IMR-90 (cell line): ENCODE data around the gene DCAF10. TPM values are rescaled to one million over a fixed set of nuclear protein-coding genes. Genes with fewer than 3 reads are reported as not detected.

Source experiments
- ATAC-seq: fragments of 200-7000 bp; cut with Tn5 transposase; 2 replicates; pipeline ENCODE4 v1.9.1; 2020; ENCODE audit warnings: low read depth, mild to moderate bottlenecking, moderate library complexity
- BruUV-seq: library from RNA; stranded (reverse); fragments of 400-500 nt; replicated peaks from 2 replicates; lab custom pipeline; 2021; lab: Mats Ljungman, UMichigan
- CTCF ChIA-PET: fragments of 300-600 bp; formaldehyde crosslinking; extraction: SDS; loops from one replicate; lab custom pipeline; 2021; ENCODE audit warnings: antibody characterized with exemption; lab: Yijun Ruan, JAX
- POLR2A ChIA-PET: fragments of 300-600 bp; sonication (Branson Sonifier 250); formaldehyde crosslinking; loops from one replicate; lab custom pipeline; 2022; ENCODE audit warnings: antibody characterized with exemption; ENCODE audit not compliant: unreplicated experiment; lab: Charles Lee
- DNase-seq: peaks from one replicate; pipeline ENCODE4 v3.0.0; 2013
- H2AFZ ChIP-seq: replicated peaks from 2 replicates; pipeline ENCODE3; 2013; ENCODE audit warnings: low read length, mild to moderate bottlenecking; ENCODE audit not compliant: poor library complexity
- H2AK5ac ChIP-seq: 2 replicates; pipeline ENCODE4 v1.6.1; 2013; ENCODE audit warnings: low read depth, low read length, inconsistent platforms
- H2AK9ac ChIP-seq: replicated peaks from 2 replicates; pipeline ENCODE3; 2013; ENCODE audit warnings: mild to moderate bottlenecking, low read depth, low read length, moderate library complexity; ENCODE audit not compliant: poor library complexity
- H2BK120ac ChIP-seq: 2 replicates; pipeline ENCODE4 v1.6.1; 2013; ENCODE audit warnings: low read depth, low read length, inconsistent platforms
- H2BK15ac ChIP-seq: 3 replicates; pipeline ENCODE4 v1.6.1; 2013; ENCODE audit warnings: low read depth, low read length, inconsistent platforms
- H2BK20ac ChIP-seq: 2 replicates; pipeline ENCODE4 v1.6.1; 2013; ENCODE audit warnings: low read depth, mild to moderate bottlenecking, inconsistent platforms, low read length, moderate library complexity
- H2BK5ac ChIP-seq: 2 replicates; pipeline ENCODE4 v1.6.1; 2013; ENCODE audit warnings: mild to moderate bottlenecking, low read depth, low read length, inconsistent platforms; ENCODE audit not compliant: poor library complexity, severe bottlenecking
- H3K14ac ChIP-seq: replicated peaks from 2 replicates; pipeline ENCODE4 v1.6.1; 2013; ENCODE audit warnings: low read depth, low read length, inconsistent platforms
- H3K18ac ChIP-seq: 2 replicates; pipeline ENCODE4 v1.6.1; 2013; ENCODE audit warnings: low read depth, low read length, control low read depth
- H3K23ac ChIP-seq: 2 replicates; pipeline ENCODE4 v1.6.1; 2013; ENCODE audit warnings: low read depth, low read length, inconsistent platforms
- H3K27ac ChIP-seq: 2 replicates; pipeline ENCODE4 v1.5.1; 2013; ENCODE audit warnings: mild to moderate bottlenecking, control low read depth, low read length; ENCODE audit not compliant: insufficient read depth
- H3K27me3 ChIP-seq: 2 replicates; pipeline ENCODE4 v1.6.1; 2013; ENCODE audit warnings: low read length; ENCODE audit not compliant: control insufficient read depth, insufficient read depth
- H3K36me3 ChIP-seq: 2 replicates; pipeline ENCODE4 v1.6.1; 2013; ENCODE audit warnings: low read length, mixed read lengths; ENCODE audit not compliant: control insufficient read depth, insufficient read depth
- H3K4ac ChIP-seq: 2 replicates; pipeline ENCODE4 v1.6.1; 2013; ENCODE audit warnings: low read depth, low read length, inconsistent platforms
- H3K4me1 ChIP-seq: 2 replicates; pipeline ENCODE4 v1.6.1; 2013; ENCODE audit warnings: low read length, mixed read lengths; ENCODE audit not compliant: control insufficient read depth, insufficient read depth
- H3K4me2 ChIP-seq: 2 replicates; pipeline ENCODE4 v1.6.1; 2013; ENCODE audit warnings: low read depth, mild to moderate bottlenecking, control low read depth, low read length, moderate library complexity
- H3K4me3 ChIP-seq: 2 replicates; pipeline ENCODE4 v1.5.1; 2013; ENCODE audit warnings: low read depth, mild to moderate bottlenecking, control low read depth, low read length, moderate library complexity; ENCODE audit not compliant: insufficient read depth
- H3K56ac ChIP-seq: 2 replicates; pipeline ENCODE4 v1.6.1; 2013; ENCODE audit warnings: low read length, inconsistent platforms; ENCODE audit not compliant: insufficient read depth; ENCODE audit errors: extremely low read depth
- H3K79me1 ChIP-seq, 2 experiments: 2 replicates each; pipeline ENCODE4 v1.6.1; 2013; ENCODE audit warnings: low read length in 2 of 2, inconsistent platforms in 1 of 2, low read depth in 1 of 2
- H3K9ac ChIP-seq: 2 replicates; pipeline ENCODE4 v1.6.1; 2013; ENCODE audit warnings: low read depth, low read length, control low read depth
- H3K9me1 ChIP-seq: 2 replicates; pipeline ENCODE4 v1.6.1; 2013; ENCODE audit warnings: low read length, inconsistent platforms; ENCODE audit not compliant: insufficient read depth
- H3K9me3 ChIP-seq: 2 replicates; pipeline ENCODE4 v1.6.1; 2013; ENCODE audit warnings: low read length; ENCODE audit not compliant: control insufficient read depth, insufficient read depth
- H4K20me1 ChIP-seq: 2 replicates; pipeline ENCODE4 v1.6.1; 2013; ENCODE audit warnings: low read length, inconsistent platforms; ENCODE audit not compliant: insufficient read depth
- H4K5ac ChIP-seq: 2 replicates; pipeline ENCODE4 v1.6.1; 2013; ENCODE audit warnings: mild to moderate bottlenecking, low read depth, low read length, control low read depth
- H4K8ac ChIP-seq, 2 experiments: 2 replicates each; pipeline ENCODE4 v1.6.1; 2013; ENCODE audit warnings: low read depth in 2 of 2, low read length in 2 of 2, control low read depth in 1 of 2, inconsistent platforms in 1 of 2
- H4K91ac ChIP-seq: 2 replicates; pipeline ENCODE4 v1.6.1; 2013; ENCODE audit warnings: low read depth, low read length, inconsistent platforms; ENCODE audit not compliant: insufficient read depth
- BHLHE40 ChIP-seq: fragments of 150-350 bp; IDR thresholded peaks from 2 replicates; pipeline ENCODE4 v1.6.1; 2016; ENCODE audit warnings: mild to moderate bottlenecking, low read depth, low read length
- FOS ChIP-seq: fragments of 150-350 bp; IDR thresholded peaks from 2 replicates; pipeline ENCODE4 v1.6.1; 2016; ENCODE audit warnings: low read depth, low read length
- MAFK ChIP-seq: IDR thresholded peaks from 2 replicates; pipeline ENCODE4 v1.6.1; 2012; ENCODE audit warnings: low read depth, low read length, improper control_type of control experiment
- MAZ ChIP-seq: IDR thresholded peaks from 2 replicates; pipeline ENCODE4 v1.6.1; 2012; ENCODE audit warnings: low read depth, mild to moderate bottlenecking, low read length, improper control_type of control experiment, moderate library complexity, borderline replicate concordance
- NFE2L2 ChIP-seq: fragments of 150-350 bp; IDR thresholded peaks from 2 replicates; pipeline ENCODE4 v1.6.1; 2016; ENCODE audit warnings: low read depth, mild to moderate bottlenecking, low read length
- POLR2A ChIP-seq: IDR thresholded peaks from 2 replicates; pipeline ENCODE4 v1.6.1; 2012; ENCODE audit warnings: mild to moderate bottlenecking, low read depth, low read length
- RCOR1 ChIP-seq: IDR thresholded peaks from 2 replicates; pipeline ENCODE4 v1.6.1; 2012; ENCODE audit warnings: mild to moderate bottlenecking, low read length, improper control_type of control experiment; ENCODE audit not compliant: insufficient replicate concordance
- SMC3 ChIP-seq: fragments of 150-350 bp; IDR thresholded peaks from 2 replicates; pipeline ENCODE4 v1.6.1; 2016; ENCODE audit warnings: low read depth, mild to moderate bottlenecking, antibody characterized with exemption, low read length, moderate library complexity
- WGBS, 2 experiments: methylation state at CpG; one replicate each; pipeline versions ENCODE4 v1.1.5 to v1.1.7; 2013; ENCODE audit warnings: missing lambda C conversion rate in 2 of 2; ENCODE audit not compliant: insufficient read length in 1 of 2; ENCODE audit errors: extremely low coverage in 2 of 2; 5-methylcytosine and 5-hydroxymethylcytosine counted together
- dilution Hi-C: fragments of 300-500 bp; cut with HindIII; formaldehyde crosslinking; loops from one replicate; pipeline ENCODE4 v1.14.3; 2018; ENCODE audit warnings: low sequenced_read_pairs; ENCODE audit not compliant: unreplicated experiment
- in situ Hi-C: fragments of 300-500 bp; cut with MboI; formaldehyde crosslinking; loops from 3 replicates; pipeline ENCODE4 v1.14.3; 2019; ENCODE audit warnings: low sequenced_read_pairs, inconsistent platforms, mixed read lengths
- intact Hi-C: fragments of 100-400 bp; cut with micrococcal nuclease; formaldehyde crosslinking; loops from 2 replicates; pipeline ENCODE4 v1.10.0; 2022
- polyA plus RNA-seq, 3 experiments: library from polyadenylated mRNA; depleted of rRNA; stranded (reverse); fragments of >200 nt; gene quantifications; 2 replicates each; pipeline ENCODE4 v1.2.3, GENCODE V29; 2012; ENCODE audit warnings: low replicate concordance in 1 of 3
- total RNA-seq: library from RNA; depleted of rRNA; stranded (reverse); fragments of >200 nt; gene quantifications from 2 replicates; pipeline ENCODE4 v1.2.3, GENCODE V29; 2012

The DCAF10 gene
- total and polyA plus RNA-seq, 2 of the 4 experiments (the other 2 are of a cell fraction) = 17.1 to 19.4 TPM

DNA sequence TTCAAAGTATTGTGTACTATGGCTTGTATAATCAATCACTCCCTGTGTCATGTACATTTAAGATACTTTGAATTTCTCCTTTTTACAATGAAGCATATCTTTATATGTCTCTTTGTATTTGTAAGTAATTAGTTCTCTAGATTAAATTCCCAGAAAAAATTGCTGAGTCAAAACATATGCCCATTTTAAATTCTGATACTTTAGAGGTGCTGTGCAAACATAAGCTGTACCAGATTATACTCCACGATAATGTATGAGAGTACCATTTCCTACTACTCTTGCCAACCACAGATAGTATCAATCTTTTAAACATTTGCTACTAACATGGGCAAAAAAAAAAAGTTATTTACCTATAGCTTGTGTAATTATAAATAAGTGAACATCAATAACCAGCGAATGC is 18.3 kb downstream of the DCAF10 start:
- no peak overlapping the region for H2AK9ac ChIP-seq
- H3K23ac ChIP-seq = no peak overlapping the region
- H3K4me1 ChIP-seq = no peaks in the 10 kb centered on the region
- no peak overlapping the region for H2BK120ac ChIP-seq
- H2AK5ac ChIP-seq = no peak overlapping the region
- no peak for TF ChIP-seq BHLHE40
- TF ChIP-seq SMC3 = no peak
- TF ChIP-seq MAFK = no peak
- TF ChIP-seq POLR2A = no peak
- no peak for TF ChIP-seq NFE2L2
- no peak for TF ChIP-seq FOS
- TF ChIP-seq MAZ = no peak
- no peak for TF ChIP-seq RCOR1
- H3K18ac ChIP-seq = no peak overlapping the region
- H3K27ac ChIP-seq = no peak overlapping the region
- no peak overlapping the region for H3K9ac ChIP-seq
- ChIA-PET POLR2A (no interaction called here), CTCF (no interaction called here)
- no peak overlapping the region for H2BK5ac ChIP-seq
- H3K4ac ChIP-seq = no peak overlapping the region
- no peaks in the 10 kb centered on the region for H3K9me1 ChIP-seq
- H2AFZ ChIP-seq = no peak overlapping the region
- intact Hi-C loops (loop anchor here (2.0 kb wide), 1 partner anchor 16 kb away; no protein-coding TSS in a partner anchor), dilution Hi-C loops (no loop called here), in situ Hi-C loops (no loop called here)
- no peak overlapping the region for H3K4me3 ChIP-seq
- peaks cover 4% of the 10 kb centered on the region for H3K36me3 ChIP-seq
- no peaks in the 10 kb centered on the region for H3K9me3 ChIP-seq
- H3K27me3 ChIP-seq = no peaks in the 10 kb centered on the region
- no CpG with 5 or more reads among the region's 2 CpGs for WGBS, 2 experiments
- no peaks in the 10 kb centered on the region; the same call in 1 of the 2 replicates for H4K20me1 ChIP-seq
- H3K79me1 ChIP-seq = peaks cover 11 to 23% of the 10 kb centered on the region in 2 experiments
- no peak for DNase-seq
- H2BK15ac ChIP-seq = no peak overlapping the region
- no peak overlapping the region for H3K4me2 ChIP-seq
- no peak overlapping the region for H4K8ac ChIP-seq
- H4K5ac ChIP-seq = no peak overlapping the region
- BruUV-seq = no TSS peak
- ATAC-seq = no peak
- H3K14ac ChIP-seq = no peak overlapping the region
- H2BK20ac ChIP-seq = no peak overlapping the region
- H4K91ac ChIP-seq = no peak overlapping the region
- H3K56ac ChIP-seq = no peak overlapping the region
